Measurements from ENCODE around the gene EVC.

Gene EVC

DNA sequence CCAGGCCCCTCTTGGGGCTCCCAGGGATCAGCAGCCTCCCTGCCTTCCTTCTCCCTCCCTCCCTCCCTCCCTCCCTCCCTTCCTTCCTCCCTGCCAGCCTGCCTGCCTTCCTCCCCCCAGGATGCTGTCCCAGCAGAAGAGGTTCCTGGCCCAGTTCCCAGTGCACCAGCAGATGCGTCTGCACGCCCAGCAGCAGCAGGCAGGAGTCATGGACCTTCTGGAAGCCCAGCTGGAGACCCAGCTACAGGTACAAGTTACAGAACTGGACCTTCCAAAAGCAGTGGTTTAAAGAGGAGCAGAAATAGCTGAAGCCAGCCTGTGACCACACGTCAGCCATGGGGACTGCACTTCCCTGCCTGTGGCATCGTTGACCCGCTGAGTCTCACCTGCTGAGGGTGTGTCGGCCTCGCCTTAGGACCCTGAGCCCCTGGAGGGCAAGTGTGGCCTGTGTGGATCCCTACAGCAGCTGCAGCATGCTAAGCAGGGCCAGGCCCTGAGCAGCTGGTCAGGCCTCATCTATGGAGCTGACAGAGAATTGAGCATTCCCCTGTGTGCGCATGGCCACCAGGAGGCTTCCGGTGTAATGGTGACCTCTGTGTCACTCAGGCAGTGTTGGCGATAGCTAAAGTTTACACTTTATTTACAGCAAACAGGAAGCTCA, 97.2 kb downstream of the EVC start:
- TF ChIP-seq GATA2 (IDR thresholded peaks at IDR 0.05; ENCODE audit: low read depth, low read length) (no peak), GATA3 (IDR thresholded peaks at IDR 0.05; ENCODE audit: low read depth, low read length) (no peak)

DNA sequence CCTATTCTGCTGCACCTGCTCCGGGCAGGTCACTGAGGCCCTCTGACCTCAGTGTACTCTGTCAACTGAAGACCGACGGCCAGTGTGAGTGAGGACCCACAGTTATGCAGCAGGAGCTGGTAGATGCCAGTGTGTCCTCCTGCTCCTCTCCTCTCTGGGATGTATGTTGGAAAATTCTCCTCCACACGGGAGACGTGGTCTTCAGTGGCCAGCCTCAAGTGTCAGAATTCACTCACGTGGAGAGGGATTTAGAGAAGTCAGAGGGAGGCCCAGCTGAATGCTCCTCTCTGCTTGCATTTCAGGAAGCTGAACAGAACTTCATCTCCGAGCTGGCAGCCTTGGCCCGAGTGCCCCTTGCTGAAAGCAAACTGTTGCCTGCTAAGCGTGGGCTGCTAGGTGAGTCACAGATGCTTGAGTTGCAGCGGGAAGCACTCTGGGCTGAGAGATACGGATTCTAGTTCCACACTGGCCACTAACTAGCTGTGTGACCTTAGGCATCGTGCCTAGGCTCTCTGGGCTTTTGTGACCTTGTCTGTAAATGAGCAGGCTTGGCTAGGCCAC, 98.3 kb downstream of the EVC start:
- TF ChIP-seq GATA3 (IDR thresholded peaks at IDR 0.05; ENCODE audit: low read depth, low read length) (no peak), GATA2 (IDR thresholded peaks at IDR 0.05; ENCODE audit: low read depth, low read length) (no peak)

DNA sequence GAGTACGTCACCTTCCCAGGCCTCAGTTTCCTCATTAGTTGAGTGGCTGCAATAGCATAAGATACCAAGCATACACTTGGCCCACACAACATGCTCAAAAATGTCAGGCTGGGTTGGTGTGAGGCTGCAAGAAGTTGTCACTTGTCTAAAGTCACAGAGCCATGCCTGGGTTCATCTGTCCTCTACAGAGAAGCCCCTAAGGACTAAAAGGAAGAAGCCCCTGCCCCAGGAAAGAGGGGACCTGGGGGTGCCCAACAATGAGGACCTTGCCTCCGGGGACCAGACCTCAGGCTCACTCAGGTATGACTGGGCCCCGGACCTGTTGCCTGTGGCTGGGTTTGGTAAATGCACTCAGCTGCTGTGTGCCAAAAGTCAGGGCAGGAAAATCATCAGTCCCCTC, 99.2 kb downstream of the EVC start:
- TF ChIP-seq GATA2 (IDR thresholded peaks at IDR 0.05; ENCODE audit: low read depth, low read length), result no peak
- TF ChIP-seq GATA3 (IDR thresholded peaks at IDR 0.05; ENCODE audit: low read depth, low read length), result no peak

DNA sequence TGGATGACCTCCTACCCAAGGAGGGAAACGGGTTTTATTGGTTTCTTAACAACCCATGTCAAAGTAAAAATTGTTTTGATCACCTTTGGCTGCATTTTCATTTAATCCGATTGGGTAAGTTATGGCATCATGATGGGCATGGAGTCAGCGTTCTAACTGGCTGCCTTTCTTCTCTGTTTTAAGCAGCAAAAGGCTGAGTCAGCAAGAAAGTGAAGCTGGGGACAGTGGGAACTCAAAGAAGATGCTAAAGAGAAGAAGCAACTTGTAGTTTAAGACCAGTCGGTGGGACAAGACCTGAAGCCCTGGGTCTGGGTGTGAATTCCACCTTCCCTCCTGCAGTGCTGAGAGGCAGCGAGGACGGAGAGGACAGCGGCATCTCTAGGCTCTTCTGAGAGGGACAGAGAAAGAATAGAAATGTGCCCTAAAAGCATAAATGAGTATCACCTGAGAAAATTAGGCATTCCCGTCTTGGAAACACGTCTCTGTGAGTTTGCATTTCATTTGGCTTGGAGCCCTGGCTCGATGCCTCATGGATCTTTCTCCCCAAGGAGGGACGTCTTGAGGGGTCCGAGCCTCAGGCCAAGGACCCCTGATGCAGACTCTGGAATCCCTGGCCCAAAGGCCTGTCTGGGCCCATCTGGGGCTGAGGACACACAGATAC, 99.9 kb downstream of the EVC start:
- TF ChIP-seq GATA3 (IDR thresholded peaks at IDR 0.05; ENCODE audit: low read depth, low read length), result no peak
- TF ChIP-seq GATA2 (IDR thresholded peaks at IDR 0.05; ENCODE audit: low read depth, low read length), result no peak

DNA sequence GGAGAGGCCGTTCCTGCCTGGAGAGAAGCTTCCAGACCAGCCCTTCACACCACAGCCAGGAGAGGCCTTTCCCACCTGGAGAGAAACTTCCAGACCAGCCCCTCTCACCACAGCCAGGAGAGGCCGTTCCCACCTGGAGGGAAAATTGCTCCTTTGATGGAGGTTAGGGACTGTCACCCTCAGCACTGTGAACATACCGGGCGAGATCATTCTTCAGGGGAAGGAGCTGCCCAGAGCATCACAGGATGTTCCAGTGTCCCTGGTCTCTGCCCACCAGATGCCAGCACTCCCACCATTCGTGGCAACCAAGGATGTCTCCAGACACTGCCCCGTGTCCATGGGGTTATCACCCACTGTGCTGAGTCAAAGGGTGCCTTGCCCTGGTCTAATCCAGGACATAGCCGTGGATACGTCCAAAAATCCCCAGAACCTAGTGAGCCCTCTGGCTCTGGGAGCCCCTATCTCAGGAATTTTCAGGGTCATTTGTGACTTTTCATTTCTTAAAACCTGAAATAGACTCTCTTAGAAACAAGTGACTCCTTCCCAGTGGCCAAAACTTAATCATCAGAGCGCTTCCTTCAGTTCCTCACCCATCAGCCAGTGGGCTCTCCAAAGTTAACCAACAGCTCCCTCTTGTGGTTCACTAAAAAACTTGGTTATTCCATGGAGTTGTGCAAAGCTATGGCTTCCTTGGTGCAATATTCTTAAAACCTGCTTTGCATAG, 101.7 kb downstream of the EVC start:
- no peak for TF ChIP-seq GATA3 (IDR thresholded peaks at IDR 0.05; ENCODE audit: low read depth, low read length)
- TF ChIP-seq GATA2 (IDR thresholded peaks at IDR 0.05; ENCODE audit: low read depth, low read length), result no peak

DNA sequence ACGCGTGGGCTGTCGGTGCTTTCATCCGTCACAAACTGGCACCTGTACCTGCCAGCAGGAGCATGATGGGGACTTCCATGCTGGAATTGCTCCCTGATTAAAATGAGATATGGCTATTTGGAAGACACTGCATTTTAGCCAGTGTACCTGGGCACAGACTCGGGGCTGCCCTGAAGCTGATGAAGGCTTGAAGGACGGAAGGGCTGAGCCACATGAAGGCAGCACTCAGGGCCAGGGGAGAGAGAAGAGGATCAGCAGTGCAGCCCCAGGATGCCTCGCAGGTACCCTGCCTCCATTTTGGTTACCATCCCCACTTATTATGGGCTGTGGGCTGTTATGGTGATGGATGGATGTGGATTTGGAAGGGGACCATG, 102.9 kb downstream of the EVC start:
- TF ChIP-seq GATA2 (IDR thresholded peaks at IDR 0.05; ENCODE audit: low read depth, low read length) (no peak), GATA3 (IDR thresholded peaks at IDR 0.05; ENCODE audit: low read depth, low read length) (no peak)

DNA sequence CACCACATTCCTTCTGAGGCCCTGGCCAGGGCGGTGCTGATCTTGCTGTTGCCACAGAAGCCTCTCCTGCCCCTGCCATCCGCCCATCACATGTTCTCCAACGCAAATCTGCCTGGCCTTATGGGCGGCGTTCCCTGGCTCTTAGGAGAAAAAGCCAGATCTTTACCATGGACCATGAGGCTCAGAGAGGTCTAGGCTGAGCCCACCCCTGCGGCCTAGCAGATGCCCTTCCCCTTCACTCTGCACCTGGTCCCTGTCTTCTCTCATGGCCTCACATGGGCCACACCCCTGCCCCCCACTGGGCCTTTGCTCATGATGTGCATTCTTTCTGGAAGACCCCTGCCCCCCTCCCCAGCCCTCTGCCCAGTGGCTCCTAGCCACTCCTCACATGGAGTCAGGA, 103.4 kb downstream of the EVC start:
- TF ChIP-seq GATA3 (IDR thresholded peaks at IDR 0.05; ENCODE audit: low read depth, low read length), result no peak
- TF ChIP-seq GATA2 (IDR thresholded peaks at IDR 0.05; ENCODE audit: low read depth, low read length), result no peak

DNA sequence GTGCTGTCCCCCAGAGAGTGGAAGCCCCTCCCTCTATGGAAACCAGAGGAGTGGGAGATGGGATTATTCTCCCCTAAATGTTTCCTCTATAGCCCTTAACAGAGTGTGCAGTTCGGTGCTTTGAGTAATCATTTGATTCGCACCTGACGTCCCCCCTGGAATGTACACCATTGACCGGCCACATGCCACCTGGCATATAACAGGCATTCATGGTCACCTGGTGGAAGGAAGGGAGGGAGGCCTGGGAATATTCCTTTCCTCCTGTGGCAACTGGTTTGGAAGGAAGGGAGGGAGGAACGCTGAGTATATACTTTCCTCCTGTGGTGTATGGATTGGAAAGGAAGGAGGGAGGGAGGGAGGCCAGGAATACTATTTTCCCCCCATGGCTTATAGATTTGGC, 104.6 kb downstream of the EVC start:
- no peak for TF ChIP-seq GATA2 (IDR thresholded peaks at IDR 0.05; ENCODE audit: low read depth, low read length)
- TF ChIP-seq GATA3 (IDR thresholded peaks at IDR 0.05; ENCODE audit: low read depth, low read length), result no peak

DNA sequence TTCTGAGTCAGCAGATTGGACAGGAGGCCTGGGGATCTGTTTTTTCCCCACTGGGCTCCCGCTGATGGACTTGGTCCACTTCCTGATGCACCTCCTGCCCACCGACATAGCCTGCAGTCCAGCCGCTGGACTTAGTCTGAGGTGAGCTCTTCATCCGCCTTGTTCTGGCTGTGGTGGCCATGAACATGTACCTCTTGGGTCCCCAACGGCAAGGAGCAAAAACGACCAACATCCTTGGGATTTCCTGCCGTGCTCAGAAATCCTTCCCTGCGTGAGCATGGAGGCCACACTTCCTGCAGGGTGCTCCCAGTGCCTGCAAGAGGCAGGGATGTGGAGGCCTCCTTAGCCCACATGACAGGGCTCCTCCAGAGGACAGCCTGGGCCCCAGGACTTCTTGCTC, 105.1 kb downstream of the EVC start:
- TF ChIP-seq GATA2 (IDR thresholded peaks at IDR 0.05; ENCODE audit: low read depth, low read length) (no peak), GATA3 (IDR thresholded peaks at IDR 0.05; ENCODE audit: low read depth, low read length) (no peak)

DNA sequence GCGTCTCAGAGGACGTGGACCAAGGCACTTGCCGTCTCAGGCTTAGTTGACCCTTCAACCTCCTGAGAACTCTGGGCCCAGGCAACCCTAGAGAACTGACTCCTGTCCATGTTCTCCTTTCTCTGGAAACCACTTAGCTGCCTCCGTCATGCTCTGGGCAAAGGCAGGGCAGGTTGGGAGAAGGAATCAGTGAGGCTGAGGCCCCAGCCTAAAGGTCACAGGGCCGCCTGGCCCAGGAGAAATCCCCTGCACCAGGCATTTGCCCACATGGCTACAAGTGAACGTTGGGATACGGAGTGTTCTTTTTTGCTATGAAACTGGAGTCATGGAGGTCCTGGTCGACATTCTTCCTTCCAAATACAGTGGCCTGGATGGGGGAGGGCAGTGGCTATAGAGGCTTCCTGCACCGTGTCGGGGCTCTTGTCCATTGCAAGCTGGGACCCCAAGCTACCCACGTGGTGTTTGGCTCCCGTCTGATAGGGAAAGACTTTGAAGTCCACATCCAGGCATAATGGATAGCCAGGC, 105.9 kb downstream of the EVC start:
- TF ChIP-seq GATA3 (IDR thresholded peaks at IDR 0.05; ENCODE audit: low read depth, low read length) (no peak), GATA2 (IDR thresholded peaks at IDR 0.05; ENCODE audit: low read depth, low read length) (no peak)

DNA sequence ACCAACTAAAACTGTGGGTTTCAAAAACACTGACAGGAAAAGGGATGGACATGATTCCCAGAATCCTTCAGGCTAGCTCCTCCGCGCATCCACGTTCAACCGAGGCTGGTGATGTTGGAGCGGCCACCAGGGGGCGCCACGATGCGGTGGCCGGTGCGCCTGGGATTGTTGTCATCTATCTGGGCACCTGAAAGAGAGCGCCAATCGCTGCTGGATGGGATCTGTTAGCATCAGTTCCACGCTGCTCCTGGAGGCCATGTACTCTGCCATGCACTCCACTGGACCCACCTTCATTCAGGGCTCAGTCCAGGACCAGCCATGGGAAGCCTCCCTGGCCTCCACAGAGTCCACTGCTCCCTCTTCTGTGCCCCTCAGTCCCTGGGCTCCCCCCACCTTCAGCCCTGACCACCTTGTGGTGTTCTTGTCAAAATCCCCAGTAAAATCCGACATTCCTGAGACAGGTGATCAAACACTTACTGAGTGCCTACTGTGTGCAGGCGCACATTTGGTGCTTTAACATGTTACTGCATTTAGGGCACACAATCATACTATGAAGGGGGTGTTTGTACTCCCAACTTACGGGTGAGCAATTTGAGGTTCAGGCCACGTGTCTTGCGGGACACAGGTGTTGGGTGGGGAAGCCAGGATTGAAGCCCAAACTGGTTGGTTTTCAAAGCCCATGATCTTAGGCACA, 110.8 kb downstream of the EVC start:
- TF ChIP-seq GATA3 (IDR thresholded peaks at IDR 0.05; ENCODE audit: low read depth, low read length), result no peak
- no peak for TF ChIP-seq GATA2 (IDR thresholded peaks at IDR 0.05; ENCODE audit: low read depth, low read length)

DNA sequence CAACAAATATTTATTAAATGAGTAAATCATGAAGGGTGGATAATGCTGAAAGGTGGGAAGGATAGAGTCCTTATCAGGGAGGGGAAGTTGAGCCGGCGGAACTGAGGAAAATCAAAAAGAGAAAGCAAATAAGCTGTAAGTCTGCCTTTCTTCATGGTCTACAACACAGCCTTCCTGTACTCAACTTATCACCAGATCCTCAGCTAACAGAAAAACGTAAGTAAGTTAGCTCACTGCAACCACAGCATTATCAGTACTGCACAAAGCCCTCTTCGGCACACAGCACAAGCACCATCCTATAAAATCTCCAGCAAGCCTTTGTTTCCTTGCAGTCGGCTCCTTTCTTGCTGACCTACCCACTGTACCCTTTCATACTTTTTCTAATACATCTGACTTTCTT, 111.6 kb downstream of the EVC start:
- no peak for TF ChIP-seq GATA3 (IDR thresholded peaks at IDR 0.05; ENCODE audit: low read depth, low read length)
- no peak for TF ChIP-seq GATA2 (IDR thresholded peaks at IDR 0.05; ENCODE audit: low read depth, low read length)

DNA sequence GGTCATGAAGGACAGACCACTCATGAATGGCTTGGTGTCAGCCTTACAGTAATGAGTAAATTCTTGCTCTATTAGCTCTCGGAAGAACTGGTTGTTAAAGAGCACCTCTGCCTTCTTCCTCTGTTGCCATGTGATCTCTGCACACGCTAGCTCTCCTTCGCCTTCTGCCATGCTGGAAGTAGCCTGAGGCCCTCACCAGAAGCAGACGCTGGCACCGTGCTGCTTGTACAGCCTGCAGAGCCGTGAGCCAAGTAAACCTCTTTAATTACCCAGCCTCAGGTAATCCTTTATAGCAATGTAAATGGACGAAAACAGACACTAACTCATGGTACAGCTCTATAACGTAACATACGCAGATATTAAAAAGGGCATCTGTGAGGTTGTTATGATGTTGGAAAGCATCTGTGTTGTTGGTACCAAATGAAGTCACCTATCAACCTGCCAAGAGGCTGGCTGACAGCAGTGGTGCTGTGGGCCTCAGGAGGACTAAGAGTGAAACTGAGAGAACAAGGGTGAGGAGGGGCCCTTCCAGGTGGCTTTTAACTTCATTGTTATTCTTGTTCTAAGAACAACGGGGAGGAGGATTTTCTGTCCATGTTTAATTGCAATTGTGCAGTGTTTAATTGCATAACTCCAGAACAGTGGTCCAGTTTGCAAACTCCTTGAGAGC, 112.7 kb downstream of the EVC start:
- TF ChIP-seq GATA3 (IDR thresholded peaks at IDR 0.05; ENCODE audit: low read depth, low read length), result no peak
- TF ChIP-seq GATA2 (IDR thresholded peaks at IDR 0.05; ENCODE audit: low read depth, low read length), result no peak

Data from SH-SY5Y (cell line).